Ovary (tissue), 3 donors: ENCODE measurements around the gene FAM193A.

Experiments
- CTCF ChIP-seq, 3 donors: fragments of 450-650 bp in 2 of 3; fragments of 200-600 bp in 1 of 3; IDR thresholded peaks; one replicate each; pipeline versions ENCODE4 v1.5.1 to v1.8.0; 2016 to 2022; ENCODE audit warnings: antibody characterized with exemption in 3 of 3, mild to moderate bottlenecking in 1 of 3
- EP300 ChIP-seq: sonication (generic); formaldehyde crosslinking; IDR thresholded peaks from one replicate; pipeline ENCODE4 v1.6.1; 2017; ENCODE audit warnings: antibody characterized with exemption
- POLR2A ChIP-seq: fragments of 450-650 bp; IDR thresholded peaks from one replicate; pipeline ENCODE4 v1.6.1; 2017; ENCODE audit warnings: antibody characterized with exemption, mild to moderate bottlenecking, moderate library complexity
- donor health status: DM: no; HTN: no; CAD: no.

GRCh38 chr4:2587213-2587823 lies 50.9 kb downstream of the FAM193A start:
- no peak for TF ChIP-seq CTCF (IDR thresholded peaks at IDR 0.05)
- TF ChIP-seq POLR2A: no peak
- TF ChIP-seq EP300: no peak
